H1 (cell line): ENCODE data around the gene GREM2. TPM values are rescaled to one million over a fixed set of nuclear protein-coding genes. Genes with fewer than 3 reads are reported as not detected.

ENCODE experiments used
- CTCF ChIA-PET: fragments of 300-600 bp; sonication (Branson Sonifier 250); formaldehyde crosslinking; loops from one replicate; lab custom pipeline; 2021; ENCODE audit not compliant: partially characterized antibody; lab: Charles Lee
- POLR2A ChIA-PET: fragments of 300-600 bp; sonication (Branson Sonifier 250); formaldehyde crosslinking; loops from one replicate; lab custom pipeline; 2021; ENCODE audit warnings: inconsistent platforms; ENCODE audit not compliant: partially characterized antibody; lab: Charles Lee
- DNase-seq, 2 experiments: peaks; one replicate each; pipeline versions ENCODE4 v3.0.0 to v3.0.0-alpha.2; 2010 to 2022; ENCODE audit warnings: low spot score in 2 of 2, low read depth in 1 of 2, mixed read lengths in 1 of 2
- FAIRE-seq: peaks from 2 replicates; lab custom pipeline; 2011; peaks lifted over from hg19 to GRCh38; lab: Jason Lieb, UNC
- H2AFZ ChIP-seq: 2 replicates; pipeline ENCODE4 v1.8.1; 2012; ENCODE audit warnings: low read length, inconsistent platforms
- H2AK5ac ChIP-seq: 2 replicates; pipeline ENCODE4 v1.6.1; 2013; ENCODE audit warnings: low read depth, low read length
- H2BK120ac ChIP-seq: replicated peaks from 2 replicates; pipeline ENCODE3; 2013; ENCODE audit warnings: low read depth, low read length, inconsistent platforms
- H2BK12ac ChIP-seq: 2 replicates; pipeline ENCODE4 v1.6.1; 2013; ENCODE audit warnings: low read depth, low read length
- H2BK15ac ChIP-seq: 2 replicates; pipeline ENCODE4 v1.6.1; 2013; ENCODE audit warnings: low read length
- H2BK20ac ChIP-seq: 2 replicates; pipeline ENCODE4 v1.6.1; 2013; ENCODE audit warnings: low read length
- H2BK5ac ChIP-seq: 2 replicates; pipeline ENCODE4 v1.6.1; 2013; ENCODE audit warnings: low read depth, low read length
- H3K14ac ChIP-seq: 2 replicates; pipeline ENCODE4 v1.6.1; 2013; ENCODE audit warnings: inconsistent platforms; ENCODE audit not compliant: insufficient read length
- H3K18ac ChIP-seq: 2 replicates; pipeline ENCODE4 v1.6.1; 2013; ENCODE audit warnings: low read length; ENCODE audit errors: extremely low read depth
- H3K23ac ChIP-seq: 2 replicates; pipeline ENCODE4 v1.6.1; 2013; ENCODE audit warnings: inconsistent platforms; ENCODE audit not compliant: insufficient read length
- H3K23me2 ChIP-seq: 2 replicates; pipeline ENCODE4 v1.6.1; 2013; ENCODE audit warnings: low read depth, low read length
- H3K27ac ChIP-seq: 2 replicates; pipeline ENCODE4 v1.6.1; 2011; ENCODE audit warnings: low read depth, low read length, inconsistent platforms
- H3K27me3 ChIP-seq, 4 experiments: replicated peaks in 1 of 4; 1 replicate in 1 of 4; 2 replicates in 3 of 4; pipeline versions ENCODE4 v1.6.1 to v1.8.1; 2011 to 2013; ENCODE audit warnings: low read length in 3 of 4, mild to moderate bottlenecking in 3 of 4, inconsistent platforms in 2 of 4, mixed read lengths in 2 of 4, moderate library complexity in 1 of 4; ENCODE audit not compliant: control insufficient read depth in 3 of 4, insufficient read depth in 3 of 4; ENCODE audit errors: extremely low read depth in 1 of 4
- H3K36me3 ChIP-seq, 4 experiments: 2 replicates each; pipeline versions ENCODE4 v1.6.1 to v1.8.1; 2011 to 2013; ENCODE audit warnings: mild to moderate bottlenecking in 4 of 4, low read length in 3 of 4, moderate library complexity in 2 of 4, control low read depth in 1 of 4, inconsistent platforms in 1 of 4; ENCODE audit not compliant: insufficient read depth in 4 of 4, control insufficient read depth in 2 of 4
- H3K4ac ChIP-seq: replicated peaks from 2 replicates; pipeline ENCODE3; 2013; ENCODE audit warnings: low read length, low read depth, mixed read lengths, inconsistent platforms; ENCODE audit not compliant: insufficient read length
- H3K4me1 ChIP-seq, 4 experiments: replicated peaks in 1 of 4; 1 replicate in 1 of 4; 2 replicates in 3 of 4; pipeline versions ENCODE4 v1.6.1 to v1.8.1; 2011 to 2013; ENCODE audit warnings: low read length in 3 of 4, inconsistent platforms in 2 of 4, mixed read lengths in 1 of 4; ENCODE audit not compliant: insufficient read depth in 4 of 4, control insufficient read depth in 3 of 4
- H3K4me2 ChIP-seq, 2 experiments: 2 replicates each; pipeline versions ENCODE4 v1.6.1 to v1.8.1; 2011 to 2013; ENCODE audit warnings: low read depth in 2 of 2, low read length in 2 of 2, control low read depth in 1 of 2, inconsistent platforms in 1 of 2, mild to moderate bottlenecking in 1 of 2; ENCODE audit not compliant: insufficient read depth in 1 of 2
- H3K4me3 ChIP-seq, 4 experiments: fragments of 200-600, 300-600 bp in 1 of 4; sonication (generic), shearing (Covaris generic), sonication (Bioruptor Twin) in 1 of 4; 2 replicates each; pipeline versions ENCODE4 v1.5.1 to v1.8.1; 2011 to 2016; ENCODE audit warnings: low read length in 4 of 4, low read depth in 3 of 4, control low read depth in 2 of 4, inconsistent platforms in 2 of 4, mild to moderate bottlenecking in 2 of 4, mixed read lengths in 1 of 4, moderate library complexity in 1 of 4; ENCODE audit not compliant: insufficient read depth in 2 of 4; ENCODE audit errors: extremely low read depth in 1 of 4
- H3K56ac ChIP-seq: replicated peaks from 2 replicates; pipeline ENCODE3; 2013; ENCODE audit warnings: low read depth, mild to moderate bottlenecking, mixed read lengths, low read length, inconsistent platforms; ENCODE audit not compliant: insufficient read length
- H3K79me1 ChIP-seq: 2 replicates; pipeline ENCODE4 v1.6.1; 2013; ENCODE audit warnings: low read depth, low read length, control low read depth
- H3K79me2 ChIP-seq, 2 experiments: 2 replicates each; pipeline versions ENCODE4 v1.6.1 to v1.8.1; 2012 to 2013; ENCODE audit warnings: low read length in 2 of 2, mild to moderate bottlenecking in 2 of 2, inconsistent platforms in 1 of 2; ENCODE audit not compliant: insufficient read depth in 2 of 2, control insufficient read depth in 1 of 2
- H3K9ac ChIP-seq, 4 experiments: replicated peaks in 1 of 4; 1 replicate in 1 of 4; 2 replicates in 3 of 4; pipeline versions ENCODE4 v1.6.1 to v1.8.1; 2011 to 2013; ENCODE audit warnings: low read depth in 3 of 4, low read length in 3 of 4, control low read depth in 2 of 4, mild to moderate bottlenecking in 2 of 4, moderate library complexity in 2 of 4, inconsistent platforms in 1 of 4; ENCODE audit errors: extremely low read depth in 1 of 4
- H3K9me3 ChIP-seq, 2 experiments: 2 replicates each; pipeline versions ENCODE4 v1.6.1 to v1.8.1; 2012 to 2013; ENCODE audit warnings: mild to moderate bottlenecking in 2 of 2, moderate library complexity in 2 of 2, control low read depth in 1 of 2, inconsistent platforms in 1 of 2, low read depth in 1 of 2, low read length in 1 of 2, mixed read lengths in 1 of 2; ENCODE audit not compliant: insufficient read depth in 2 of 2
- H4K20me1 ChIP-seq, 2 experiments: replicated peaks in 1 of 2; 2 replicates each; pipeline versions ENCODE3 to v1.8.1; 2011 to 2013; ENCODE audit warnings: inconsistent platforms in 2 of 2, low read length in 2 of 2, mild to moderate bottlenecking in 1 of 2; ENCODE audit not compliant: insufficient read depth in 2 of 2, control insufficient read depth in 1 of 2
- H4K5ac ChIP-seq: 2 replicates; pipeline ENCODE4 v1.6.1; 2013; ENCODE audit warnings: low read length, low read depth, mixed read lengths, inconsistent platforms; ENCODE audit not compliant: insufficient read length
- H4K8ac ChIP-seq: 2 replicates; pipeline ENCODE4 v1.8.0; 2013; ENCODE audit warnings: mild to moderate bottlenecking, moderate library complexity, low read length, inconsistent platforms; ENCODE audit not compliant: insufficient read depth; ENCODE audit errors: extremely low read depth
- H4K91ac ChIP-seq: replicated peaks from 2 replicates; pipeline ENCODE3; 2013; ENCODE audit warnings: low read length, mixed read lengths, inconsistent platforms; ENCODE audit not compliant: insufficient read length
- ASH2L ChIP-seq: fragments of 200-600, 300-600 bp; sonication (generic); IDR thresholded peaks from one replicate; pipeline ENCODE4 v1.7.1; 2017; ENCODE audit warnings: low read length
- CREB1 ChIP-seq: IDR thresholded peaks from 2 replicates; pipeline ENCODE4 v1.6.1; 2012; ENCODE audit warnings: inconsistent platforms
- EGR1 ChIP-seq: IDR thresholded peaks from 2 replicates; pipeline ENCODE4 v1.6.1; 2011; ENCODE audit warnings: low read depth, low read length, borderline replicate concordance
- KDM5A ChIP-seq: fragments of 200-600 bp; IDR thresholded peaks from 2 replicates; pipeline ENCODE4 v1.7.1; 2012; ENCODE audit warnings: mild to moderate bottlenecking, low read length, inconsistent platforms, mixed read lengths
- POU5F1 ChIP-seq: IDR thresholded peaks from 2 replicates; pipeline ENCODE4 v1.6.1; 2011; ENCODE audit warnings: low read depth, mild to moderate bottlenecking, low read length, moderate library complexity
- TCF12 ChIP-seq: IDR thresholded peaks from 2 replicates; pipeline ENCODE4 v1.6.1; 2011; ENCODE audit warnings: low read depth, mild to moderate bottlenecking, low read length
- WGBS, 2 experiments: shearing (Covaris generic) in 1 of 2; methylation state at CpG; one replicate each; pipeline versions ENCODE4 v1.1.6 to v1.1.7; 2013 to 2015; ENCODE audit warnings: low lambda C conversion rate in 2 of 2, mixed read lengths in 2 of 2, inconsistent platforms in 1 of 2, low coverage in 1 of 2, missing lambda C conversion rate in 1 of 2; ENCODE audit not compliant: insufficient replicate concordance in 2 of 2, insufficient coverage in 1 of 2, insufficient read length in 1 of 2; ENCODE audit errors: extremely low coverage in 1 of 2, missing lambda C conversion rate in 1 of 2; 5-methylcytosine and 5-hydroxymethylcytosine counted together
- polyA plus RNA-seq, 7 experiments: library from polyadenylated mRNA; depleted of rRNA in 3 of 7; stranded (reverse) in 5 of 7; unstranded in 2 of 7; fragments of >200 nt in 5 of 7; fragments of 200-250 nt in 2 of 7; gene quantifications; 1 replicate in 5 of 7; 2 replicates in 1 of 7; 4 replicates in 1 of 7; pipeline versions ENCODE4 v1.2.1 to v1.2.3, GENCODE V29; 2011 to 2013; ENCODE audit warnings: missing spikeins in 2 of 7, mixed read lengths in 2 of 7
- total RNA-seq: library from RNA; stranded (reverse); fragmentation: NEBNext Ultra II Directional; extraction: Animal tissue kit (Norgen Biotek cat#: 25700); gene quantifications from 2 replicates; pipeline ENCODE4 v1.2.1, GENCODE V29; 2021
- TF ChIP-seq, protein P1 (sequence below): IDR thresholded peaks from 2 replicates; pipeline ENCODE4 v1.6.1; 2011; ENCODE audit warnings: low read length, improper control_type of control experiment

Gene GREM2
- total and polyA plus RNA-seq, 2 of the 8 experiments (the other 6 are each of a cell fraction or from before 2014, with no cell fraction given) = 0.05 TPM; not detected in 1

DNA sequence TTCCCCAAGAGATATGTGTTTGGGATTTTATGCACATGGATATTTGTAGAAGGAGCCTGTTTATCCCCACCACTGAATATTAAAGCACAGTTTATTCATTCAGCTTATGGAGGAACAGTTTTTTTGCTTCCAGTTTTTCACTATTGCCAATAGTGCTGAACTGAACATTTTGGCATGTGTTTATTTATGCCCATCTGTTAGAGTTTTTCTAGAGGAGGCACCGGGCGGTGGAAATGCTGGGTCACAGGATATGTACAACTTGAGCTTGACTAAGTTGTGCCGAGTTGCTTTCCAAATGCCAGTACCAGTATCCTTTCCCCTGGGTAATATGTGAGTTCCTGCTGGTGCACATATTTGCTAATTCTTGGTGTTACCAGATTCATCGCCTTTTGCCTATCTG, 111.3 kb downstream of the GREM2 start:
- no peak overlapping the region for H3K18ac ChIP-seq
- H4K91ac ChIP-seq = no peak overlapping the region
- no peaks in the 10 kb centered on the region for H3K4me1 ChIP-seq
- no peak overlapping the region for H2BK5ac ChIP-seq
- no peak for FAIRE-seq
- no peak overlapping the region for H3K4me3 ChIP-seq
- H2BK15ac ChIP-seq = no peak overlapping the region
- TF ChIP-seq TCF12 (no peak), EGR1 (no peak), KDM5A (no peak), POU5F1 (no peak), CREB1 (no peak), ASH2L (no peak)
- TF ChIP-seq, protein P1, sequence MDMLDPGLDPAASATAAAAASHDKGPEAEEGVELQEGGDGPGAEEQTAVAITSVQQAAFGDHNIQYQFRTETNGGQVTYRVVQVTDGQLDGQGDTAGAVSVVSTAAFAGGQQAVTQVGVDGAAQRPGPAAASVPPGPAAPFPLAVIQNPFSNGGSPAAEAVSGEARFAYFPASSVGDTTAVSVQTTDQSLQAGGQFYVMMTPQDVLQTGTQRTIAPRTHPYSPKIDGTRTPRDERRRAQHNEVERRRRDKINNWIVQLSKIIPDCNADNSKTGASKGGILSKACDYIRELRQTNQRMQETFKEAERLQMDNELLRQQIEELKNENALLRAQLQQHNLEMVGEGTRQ = no peak
- TF ChIP-seq, all 59 proteins: peak for 0
- no peak overlapping the region for H3K23ac ChIP-seq
- no peak overlapping the region for H3K4me2 ChIP-seq
- no peaks in the 10 kb centered on the region for H3K79me2 ChIP-seq
- H2AFZ ChIP-seq = no peak overlapping the region
- no peaks in the 10 kb centered on the region for H3K79me1 ChIP-seq
- no peaks in the 10 kb centered on the region for H3K23me2 ChIP-seq
- no peak overlapping the region for H2BK120ac ChIP-seq
- no peaks in the 10 kb centered on the region for H4K20me1 ChIP-seq
- no peak overlapping the region for H2BK20ac ChIP-seq
- H3K27me3 ChIP-seq = no peaks in the 10 kb centered on the region
- no peak overlapping the region for H3K9ac ChIP-seq
- 100% methylated on average over 4 of the region's 4 CpGs; no CpG with 5 or more reads in 1 of the 2 experiments for WGBS, 2 experiments
- no peak for DNase-seq
- no peak overlapping the region for H4K5ac ChIP-seq
- H4K8ac ChIP-seq = no peak overlapping the region
- CTCF ChIA-PET = interaction anchor here (1.7 to 2.4 kb wide), 2 partner anchors 8 to 42 kb away, joined by 3 to 5 read pairs; no protein-coding TSS in a partner anchor
- H3K9me3 ChIP-seq = no peaks in the 10 kb centered on the region
- no peak overlapping the region for H2BK12ac ChIP-seq
- H3K36me3 ChIP-seq = no peaks in the 10 kb centered on the region
- no peak overlapping the region for H3K4ac ChIP-seq
- no peak overlapping the region for H3K56ac ChIP-seq
- no peak overlapping the region for H3K27ac ChIP-seq
- no peak overlapping the region for H2AK5ac ChIP-seq
- H3K14ac ChIP-seq = no peak overlapping the region
- POLR2A ChIA-PET = no interaction called here
